Pancreas (tissue), 10 donors: Measurements from ENCODE around the gene TNRC18. TPM values are rescaled to one million over a fixed set of nuclear protein-coding genes. Genes with fewer than 3 reads are reported as not detected.
A peak's percentile ranks its signal among the peaks of the same experiment; 100 is the strongest.
"Not testable (repeated sequence)": the region's sequence is repeated elsewhere in the genome, so short reads cannot be mapped to it uniquely, and the experiment has no call there.

Experiments used
- ATAC-seq, 4 donors: fragments of 200-7000 bp; cut with Tn5 transposase; one replicate each; pipeline versions ENCODE4 v1.8.0 to v1.9.1; 2020; ENCODE audit warnings: mild to moderate bottlenecking in 4 of 4, moderate library complexity in 4 of 4
- DNase-seq, 6 donors: peaks; one replicate each; pipeline ENCODE4 v3.0.0-alpha.2; 2020
- FAIRE-seq: peaks from 2 replicates; lab custom pipeline; 2012; peaks lifted over from hg19 to GRCh38; lab: Jason Lieb, UNC
- H3K27ac ChIP-seq, 4 donors: fragments of 200-600 bp; sonication (generic); 1 replicate in 3 of 4; 2 replicates in 1 of 4; pipeline versions ENCODE4 v1.5.0 to v1.8.0; 2020
- H3K27me3 ChIP-seq, 4 donors: fragments of 200-600 bp; one replicate each; pipeline ENCODE4 v1.8.0; 2021
- H3K36me3 ChIP-seq, 3 donors: fragments of 200-600 bp; sonication (generic) in 1 of 3; one replicate each; pipeline versions ENCODE4 v1.5.0 to v1.8.0; 2020 to 2021
- H3K4me1 ChIP-seq, 3 donors: fragments of 200-600 bp; one replicate each; pipeline ENCODE4 v1.8.0; 2021
- H3K4me3 ChIP-seq, 4 donors: fragments of 200-600 bp; sonication (generic) in 2 of 4; one replicate each; pipeline versions ENCODE4 v1.5.0 to v1.8.0; 2020 to 2021
- H3K9me3 ChIP-seq, 4 donors: fragments of 200-600 bp; one replicate each; pipeline ENCODE4 v1.8.0; 2021
- CTCF ChIP-seq, 4 donors: fragments of 200-600 bp; sonication (generic) in 3 of 4; IDR thresholded peaks; one replicate each; pipeline versions ENCODE4 v1.5.0 to v1.8.0; 2021; ENCODE audit warnings: antibody characterized with exemption in 4 of 4
- WGBS, 2 donors: extraction: QIAGEN DNeasy Blood & Tissue Kit; methylation state at CpG; one replicate each; pipeline ENCODE4 v1.1.7; 2013; 5-methylcytosine and 5-hydroxymethylcytosine counted together
- intact Hi-C, 3 donors: fragments of 100-400 bp; cut with DNase I; formaldehyde crosslinking; loops; one replicate each; pipeline versions ENCODE4 v1.11.1 to v1.14.2; 2022
- polyA plus RNA-seq, 2 donors: library from polyadenylated mRNA; stranded (reverse); fragments of 200-250 nt; gene quantifications; one replicate each; pipeline ENCODE4 v1.2.3, GENCODE V29; 2013
- total RNA-seq, 6 donors: library from RNA; stranded (reverse); fragmentation: NEBNext Ultra II Directional in 4 of 6; extraction: Animal tissue kit (Norgen Biotek cat#: 25700) in 4 of 6; gene quantifications; one replicate each; pipeline versions ENCODE4 v1.2.1 to v1.2.4, GENCODE V29; 2021 to 2023
- donor health status: healthy with polysubstance abuse.
- donor health status: DM: no; HTN: no; CAD: no; lungs with moderate emphysema.
- donor health status: DM: no; HTN: no; CAD: no.
- donor health status: control.
- donor health status: control.
- donor health status: Bipolar disorder and iron deficiency.
- donor health status: DM: yes; HTN: yes; CAD: no.
- donor health status: DM: no; HTN: no; CAD: no.
- donor health status: DM: no; HTN: no; CAD: no.
- donor health status: DM: yes; HTN: yes; CAD: no.

Gene TNRC18
- total and polyA plus RNA-seq, 8 donors: 30.1 to 80.6 (median 36.9) TPM

DNA sequence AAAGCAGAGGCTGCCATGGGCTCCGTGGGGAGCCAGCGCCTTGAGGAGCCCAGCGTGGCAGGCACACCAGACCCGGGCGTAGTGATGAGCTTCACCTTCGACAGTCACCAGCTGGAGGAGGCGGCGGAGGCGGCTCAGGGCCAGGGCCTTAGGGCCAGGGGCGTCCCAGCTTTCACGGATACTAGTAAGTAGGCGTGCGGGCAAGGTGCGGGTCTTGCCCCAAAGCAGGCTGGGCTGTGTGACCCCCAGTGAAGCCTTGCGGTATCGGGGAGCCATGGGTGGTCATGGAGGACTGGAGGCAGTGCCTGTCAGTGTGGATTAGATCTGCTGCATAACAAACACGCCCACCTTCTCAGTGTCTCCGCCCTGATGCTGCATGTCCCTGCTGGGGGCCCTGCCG lies 135.8 kb downstream of the TNRC18 start:
- DNase-seq (peak in 1 of 6 donors; percentile 65), FAIRE-seq (no peak), ATAC-seq (no peak)
- intact Hi-C loops: no loop called here
- H3K27ac ChIP-seq: no peak overlapping the region
- peaks cover 4 to 9% (median 5%) of the 10 kb centered on the region in 3 donors for H3K4me1 ChIP-seq
- H3K9me3 ChIP-seq: no peaks in the 10 kb centered on the region
- H3K36me3 ChIP-seq: no peaks in the 10 kb centered on the region
- TF ChIP-seq CTCF (IDR thresholded peaks at IDR 0.05): no peak
- no peak overlapping the region for H3K4me3 ChIP-seq
- 91 to 99% methylated on average over 19 of the region's 19 CpGs for WGBS, 2 donors
- H3K27me3 ChIP-seq: no peaks in the 10 kb centered on the region

- H3K4me3 ChIP-seq, DNase-seq, H3K4me1 ChIP-seq, H3K9me3 ChIP-seq, H3K27me3 ChIP-seq, intact Hi-C loops, FAIRE-seq, ATAC-seq, H3K36me3 ChIP-seq, H3K27ac ChIP-seq: not testable (repeated sequence)
- 65 to 83% methylated on average over 5 of the region's 5 CpGs for WGBS, 2 donors
Measured at GRCh38 chr7:5287373-5287772, 136.3 kb downstream of the TNRC18 start.

DNA sequence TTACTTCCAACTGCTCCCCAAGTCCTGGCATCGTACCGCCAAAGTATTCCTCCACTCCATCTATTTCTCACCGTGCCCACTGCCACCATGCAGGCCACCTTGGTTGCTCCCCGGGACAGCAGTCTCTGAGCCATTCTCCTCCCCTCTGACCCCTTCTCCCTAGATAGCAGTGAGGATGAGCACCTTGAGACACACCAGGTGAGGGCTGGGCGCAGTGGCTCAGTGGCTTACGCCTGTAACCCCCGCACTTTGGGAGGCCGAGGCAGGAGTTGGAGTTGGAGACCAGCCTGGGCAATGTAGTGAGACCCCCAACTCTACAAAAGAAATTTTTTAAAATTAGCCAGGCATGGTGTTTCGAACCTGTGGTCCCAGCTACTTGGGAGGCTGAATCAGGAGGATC lies 136.7 kb downstream of the TNRC18 start:
- Histone ChIP-seq H3K27me3 (no peaks in the 10 kb centered on the region), H3K4me1 (peaks cover 4 to 9% (median 5%) of the 10 kb centered on the region in 3 donors), H3K9me3 (no peaks in the 10 kb centered on the region), H3K4me3 (no peak overlapping the region), H3K36me3 (no peaks in the 10 kb centered on the region), H3K27ac (no peak overlapping the region)
- DNase-seq (peak in 1 of 6 donors; percentile 31), FAIRE-seq (no peak), ATAC-seq (no peak)
- intact Hi-C loops: no loop called here
- TF ChIP-seq CTCF (IDR thresholded peaks at IDR 0.05): no peak
- WGBS, 2 donors: 81 to 86% methylated on average over 9 of the region's 9 CpGs

- Histone ChIP-seq H3K4me3 (no peak overlapping the region), H3K36me3 (no peaks in the 10 kb centered on the region), H3K27ac (peak overlapping the region in 3 of 4 donors; percentile 24 to 37 (median 27)), H3K27me3 (no peaks in the 10 kb centered on the region), H3K9me3 (no peaks in the 10 kb centered on the region), H3K4me1 (peaks cover 4 to 9% (median 5%) of the 10 kb centered on the region in 3 donors)
- intact Hi-C loops: no loop called here
- DNase-seq (peak; percentile 46 to 91 (median 72)), FAIRE-seq (no peak), ATAC-seq (peak; percentile 55 to 76 (median 72))
- TF ChIP-seq CTCF (IDR thresholded peaks at IDR 0.05): peak in 1 of 4 donors; percentile 13
- WGBS, 2 donors: 18 to 22% methylated on average over 22 to 24 of the region's 24 CpGs
Measured at GRCh38 chr7:5284304-5285281, 139.0 kb downstream of the TNRC18 start.

- H3K9me3 ChIP-seq: no peaks in the 10 kb centered on the region
- FAIRE-seq (no peak), DNase-seq (peak in 1 of 6 donors; percentile 84), ATAC-seq (peak; percentile 47 to 63 (median 50))
- intact Hi-C loops: no loop called here
- peak overlapping the region; percentile 37 to 64 (median 48) for H3K4me3 ChIP-seq
- peak overlapping the region in 1 of 4 donors; percentile 37 for H3K27ac ChIP-seq
- no peaks in the 10 kb centered on the region for H3K27me3 ChIP-seq
- no peak for TF ChIP-seq CTCF (IDR thresholded peaks at IDR 0.05)
- H3K4me1 ChIP-seq: peaks cover 4 to 9% (median 5%) of the 10 kb centered on the region in 3 donors
- no peaks in the 10 kb centered on the region for H3K36me3 ChIP-seq
- WGBS, 2 donors: 9 to 10% methylated on average over 35 to 46 of the region's 46 CpGs
Measured at GRCh38 chr7:5283421-5284303, 140.0 kb downstream of the TNRC18 start.
